NCI-H524 treated with DMSO at 0.1 percent for 48 hours (cell line): ENCODE data around the gene SHB.

Experiments used
- DNase-seq: peaks from one replicate; lab custom pipeline; 2025; lab: John Stamatoyannopoulos, UW

Gene SHB

GRCh38 chr9:38024036-38024681 is 44.9 kb downstream of the SHB start:
- DNase-seq: no peak

GRCh38 chr9:38023661-38024035 is 45.4 kb downstream of the SHB start:
- DNase-seq: no peak

- DNase-seq: no peak
These were observed 46.0 kb downstream of the SHB start for GRCh38 chr9:38022995-38023394.

GRCh38 chr9:38022203-38022895 is 46.7 kb downstream of the SHB start:
- DNase-seq: no peak

GRCh38 chr9:38020151-38021076 is 48.6 kb downstream of the SHB start:
- DNase-seq: no peak

GRCh38 chr9:38019731-38020130 is 49.3 kb downstream of the SHB start:
- DNase-seq: no peak

GRCh38 chr9:38018958-38019602 is 49.9 kb downstream of the SHB start:
- no peak for DNase-seq

- DNase-seq: no peak
These were observed 50.6 kb downstream of the SHB start for GRCh38 chr9:38018241-38018957.

GRCh38 chr9:38017885-38018186 is 51.2 kb downstream of the SHB start:
- DNase-seq: no peak

GRCh38 chr9:38017149-38017884 is 51.7 kb downstream of the SHB start:
- no peak for DNase-seq

GRCh38 chr9:38016375-38017135 is 52.5 kb downstream of the SHB start:
- DNase-seq: no peak

GRCh38 chr9:38015906-38016305 is 53.1 kb downstream of the SHB start:
- DNase-seq: no peak

GRCh38 chr9:38015266-38015665 is 53.8 kb downstream of the SHB start:
- no peak for DNase-seq

GRCh38 chr9:38012767-38013450 is 56.1 kb downstream of the SHB start:
- no peak for DNase-seq

GRCh38 chr9:38011991-38012390 is 57.0 kb downstream of the SHB start:
- DNase-seq: no peak

GRCh38 chr9:38010918-38011704 is 57.9 kb downstream of the SHB start:
- no peak for DNase-seq

- no peak for DNase-seq
These were observed 59.0 kb downstream of the SHB start for GRCh38 chr9:38009990-38010389.

- no peak for DNase-seq
These were observed 60.0 kb downstream of the SHB start for GRCh38 chr9:38009035-38009501.
